HG03045 (cell line): Measurements from ENCODE around the gene DEGS1.
"Not testable (repeated sequence)": the region's sequence is repeated elsewhere in the genome, so short reads cannot be mapped to it uniquely, and the experiment has no call there.

ENCODE experiments used
- ATAC-seq: cut with Tn5 transposase; IDR thresholded peaks from one replicate; pipeline ENCODE4 v1.9.1; 2021; ENCODE audit warnings: mild to moderate bottlenecking, moderate library complexity; ENCODE audit not compliant: unreplicated experiment

DEGS1 gene

DNA sequence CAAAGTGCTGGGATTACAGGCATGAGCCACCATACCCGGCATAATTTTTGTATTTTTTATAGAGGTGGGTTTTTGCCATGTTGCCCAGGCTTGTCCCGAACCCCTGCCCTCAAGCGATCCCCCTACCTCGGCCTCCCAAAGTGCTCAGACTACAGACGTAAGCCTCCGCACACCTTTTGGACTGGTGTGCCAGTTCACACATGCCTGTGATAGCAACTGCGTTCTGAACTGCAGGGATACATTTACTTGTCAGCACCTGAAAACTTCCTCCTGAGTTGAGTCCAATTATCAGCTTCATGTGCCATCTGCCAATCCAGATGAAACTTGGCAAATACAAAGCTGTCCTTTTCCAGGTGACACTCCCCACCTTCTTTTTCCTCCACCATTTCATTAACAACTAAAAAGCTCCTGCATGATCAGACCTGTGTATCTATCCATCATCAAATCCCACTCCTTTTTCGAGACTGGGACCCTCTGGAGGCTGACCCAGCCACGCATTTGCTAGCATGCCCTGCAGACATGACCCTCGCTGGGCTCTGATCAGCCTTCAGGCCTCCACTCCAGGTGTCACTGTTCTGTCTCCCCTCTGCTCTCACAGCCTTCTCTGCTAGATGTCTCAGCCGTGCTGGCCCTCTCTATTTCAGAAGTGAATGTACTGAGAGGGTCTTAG lies 2.1 kb upstream of the DEGS1 start:
- ATAC-seq = no peak

DNA sequence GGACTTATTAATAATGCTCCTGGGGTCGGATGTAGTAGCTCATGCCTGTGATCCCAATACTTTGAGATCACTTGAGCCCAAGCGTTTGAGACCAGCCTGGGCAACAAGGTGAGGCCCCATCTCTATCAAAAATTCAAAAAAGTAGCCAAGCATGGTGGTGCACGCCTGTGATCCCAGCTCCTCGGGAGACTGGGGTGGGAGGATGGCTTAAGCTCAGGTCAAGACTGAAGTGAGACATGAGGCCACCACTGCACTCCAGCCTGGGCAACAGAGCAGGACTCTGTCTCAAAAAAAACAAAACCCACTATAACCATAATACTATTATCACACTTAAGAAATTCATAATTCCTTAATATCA lies 1.6 kb upstream of the DEGS1 start:
- ATAC-seq = no peak

DNA sequence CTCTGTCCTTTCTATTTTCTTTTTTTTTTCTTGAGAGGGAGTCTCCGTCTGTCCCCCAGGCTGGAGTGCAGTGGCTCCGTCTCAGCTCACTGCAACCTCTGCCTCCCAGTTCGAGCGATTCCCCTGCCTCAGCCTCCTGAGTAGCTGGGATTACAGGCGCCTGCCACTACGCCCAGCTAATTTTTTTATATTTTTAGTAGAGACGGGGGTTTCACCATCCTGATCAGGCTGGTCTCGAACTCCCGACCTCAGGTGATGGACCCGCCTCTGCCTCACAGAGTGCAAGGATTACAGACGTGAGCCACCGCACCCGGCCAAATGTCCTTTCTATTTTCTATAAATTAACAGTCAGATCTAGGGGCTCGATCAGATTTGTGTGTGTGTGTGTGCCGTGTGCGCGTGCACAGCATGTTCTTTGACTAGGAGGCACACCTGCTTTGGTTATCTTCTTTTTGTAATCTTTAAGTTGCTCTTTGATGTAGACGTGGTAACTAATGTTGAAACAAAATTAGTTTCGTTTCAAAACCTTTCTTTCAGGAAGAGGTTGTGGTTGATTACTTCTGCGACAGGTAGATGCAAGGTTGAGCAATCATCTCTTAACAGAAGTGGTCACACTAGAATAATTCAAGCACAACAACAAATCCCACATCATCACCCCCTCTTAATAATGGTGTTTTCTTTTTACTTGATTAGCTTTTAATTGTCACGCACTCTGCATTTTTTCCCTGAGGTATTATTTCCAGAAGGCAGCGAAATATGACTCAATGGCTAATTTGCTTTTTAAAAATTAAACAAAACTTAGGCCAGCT lies 779 bp upstream of the DEGS1 start:
- ATAC-seq = peak; percentile 25

DNA sequence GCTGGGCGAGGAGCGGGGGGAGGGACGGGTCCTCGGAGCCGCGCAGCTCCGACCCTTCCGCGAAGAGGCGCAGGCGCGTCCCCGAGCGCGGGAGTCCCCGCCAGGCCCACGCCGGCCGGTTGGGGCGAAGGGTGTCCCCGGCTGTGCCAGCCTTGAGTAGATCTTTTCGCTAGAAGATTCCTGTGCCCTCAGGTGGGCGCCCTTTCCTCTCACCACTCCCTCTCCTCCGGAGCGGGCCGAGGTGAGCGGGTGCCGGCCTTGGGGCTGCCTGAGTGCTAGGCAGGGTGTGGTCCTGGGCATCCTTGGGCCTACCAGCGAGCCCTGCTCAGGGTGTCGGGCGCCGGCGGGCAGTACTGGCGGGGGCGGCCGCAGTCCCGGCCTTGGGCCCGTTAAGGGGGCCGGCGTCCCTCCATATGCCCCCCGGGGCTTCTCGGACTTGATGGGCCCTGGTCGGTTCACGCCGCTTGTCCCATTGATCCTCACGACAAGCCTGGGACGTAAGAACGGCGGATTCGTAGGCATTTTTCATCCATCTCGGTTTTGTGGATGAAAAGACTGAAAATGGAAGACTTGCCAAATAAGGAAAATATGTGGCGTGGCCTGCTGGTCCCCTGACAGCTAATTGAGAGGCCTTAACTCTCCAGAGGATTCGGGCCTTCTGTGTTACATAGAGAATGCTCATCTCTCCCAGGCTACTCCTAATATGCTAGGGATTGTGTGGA lies 712 bp downstream of the DEGS1 start:
- ATAC-seq = peak; percentile 58

DNA sequence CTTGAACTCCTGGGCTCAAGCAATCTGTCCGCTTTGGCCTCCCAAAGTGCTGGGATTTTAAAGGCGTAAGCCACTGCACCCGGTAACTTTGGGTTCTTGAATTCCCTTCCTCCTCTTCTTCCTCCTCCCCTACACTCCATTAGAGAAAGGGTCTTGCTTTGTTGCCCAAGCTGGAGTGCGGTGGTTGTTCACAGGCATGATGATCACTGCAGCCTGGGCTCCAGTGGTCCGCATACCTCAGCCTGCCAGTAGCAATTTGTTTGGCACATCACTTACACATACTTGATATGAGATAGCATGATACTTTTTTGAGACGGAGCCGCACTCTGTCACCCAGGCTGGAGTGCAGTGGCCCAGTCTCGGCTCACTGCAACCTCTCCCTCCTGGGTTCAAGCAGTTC lies 2.2 kb downstream of the DEGS1 start:
- ATAC-seq = no peak

- ATAC-seq = no peak
Observed at GRCh38 chr1:224188286-224188685, 5.2 kb downstream of the DEGS1 start.

DNA sequence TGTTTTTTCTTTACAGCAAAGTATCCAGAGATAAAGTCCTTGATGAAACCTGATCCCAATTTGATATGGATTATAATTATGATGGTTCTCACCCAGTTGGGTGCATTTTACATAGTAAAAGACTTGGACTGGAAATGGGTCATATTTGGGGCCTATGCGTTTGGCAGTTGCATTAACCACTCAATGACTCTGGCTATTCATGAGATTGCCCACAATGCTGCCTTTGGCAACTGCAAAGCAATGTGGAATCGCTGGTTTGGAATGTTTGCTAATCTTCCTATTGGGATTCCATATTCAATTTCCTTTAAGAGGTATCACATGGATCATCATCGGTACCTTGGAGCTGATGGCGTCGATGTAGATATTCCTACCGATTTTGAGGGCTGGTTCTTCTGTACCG lies 6.5 kb downstream of the DEGS1 start:
- ATAC-seq = no peak

DNA sequence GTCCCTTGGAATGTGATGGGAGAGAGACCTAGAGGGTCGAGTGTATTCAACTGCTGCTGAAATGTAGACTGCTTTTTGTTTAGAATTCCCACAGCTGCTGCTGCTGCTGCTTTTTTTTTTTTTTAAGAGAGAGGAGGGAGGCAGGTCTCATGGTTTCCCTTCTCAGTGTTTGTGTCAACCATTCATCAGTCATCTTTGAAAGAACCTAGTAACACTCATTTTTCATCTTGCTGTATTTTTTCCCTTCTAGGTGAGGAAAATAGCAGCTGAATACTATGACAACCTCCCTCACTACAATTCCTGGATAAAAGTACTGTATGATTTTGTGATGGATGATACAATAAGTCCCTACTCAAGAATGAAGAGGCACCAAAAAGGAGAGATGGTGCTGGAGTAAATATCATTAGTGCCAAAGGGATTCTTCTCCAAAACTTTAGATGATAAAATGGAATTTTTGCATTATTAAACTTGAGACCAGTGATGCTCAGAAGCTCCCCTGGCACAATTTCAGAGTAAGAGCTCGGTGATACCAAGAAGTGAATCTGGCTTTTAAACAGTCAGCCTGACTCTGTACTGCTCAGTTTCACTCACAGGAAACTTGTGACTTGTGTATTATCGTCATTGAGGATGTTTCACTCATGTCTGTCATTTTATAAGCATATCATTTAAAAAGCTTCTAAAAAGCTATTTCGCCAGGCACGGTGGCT lies 9.2 kb downstream of the DEGS1 start:
- ATAC-seq = no peak

DNA sequence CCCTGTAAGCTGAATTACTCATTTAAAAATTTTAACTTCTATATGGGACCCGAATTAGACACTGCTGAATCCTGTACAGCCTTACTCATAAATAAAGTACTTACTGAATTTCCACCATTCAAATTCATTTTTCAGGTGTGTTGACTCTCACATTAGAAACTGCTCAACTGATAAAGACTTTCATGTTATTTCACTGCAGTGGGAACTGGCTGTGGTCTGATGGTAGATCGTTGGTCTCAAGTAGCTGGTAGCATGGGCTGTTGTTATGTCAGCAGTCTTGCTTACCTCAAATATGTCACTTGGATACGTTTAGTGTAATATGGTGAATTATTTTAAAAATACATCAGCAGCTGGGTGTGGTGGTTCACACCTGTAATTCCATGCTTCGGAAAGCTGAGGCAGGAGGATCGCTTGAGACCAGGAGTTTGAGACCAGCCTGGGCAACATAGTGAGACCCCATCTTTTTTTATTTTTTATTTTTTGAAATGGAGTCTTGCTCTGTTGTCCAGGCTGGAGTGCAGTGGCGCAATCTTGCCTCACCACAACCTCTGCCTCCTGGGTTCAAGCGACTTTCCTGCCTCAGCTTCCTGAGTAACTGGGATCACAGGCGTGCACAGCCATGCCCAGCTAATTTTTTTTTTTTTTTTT lies 10.4 kb downstream of the DEGS1 start:
- ATAC-seq = no peak

DNA sequence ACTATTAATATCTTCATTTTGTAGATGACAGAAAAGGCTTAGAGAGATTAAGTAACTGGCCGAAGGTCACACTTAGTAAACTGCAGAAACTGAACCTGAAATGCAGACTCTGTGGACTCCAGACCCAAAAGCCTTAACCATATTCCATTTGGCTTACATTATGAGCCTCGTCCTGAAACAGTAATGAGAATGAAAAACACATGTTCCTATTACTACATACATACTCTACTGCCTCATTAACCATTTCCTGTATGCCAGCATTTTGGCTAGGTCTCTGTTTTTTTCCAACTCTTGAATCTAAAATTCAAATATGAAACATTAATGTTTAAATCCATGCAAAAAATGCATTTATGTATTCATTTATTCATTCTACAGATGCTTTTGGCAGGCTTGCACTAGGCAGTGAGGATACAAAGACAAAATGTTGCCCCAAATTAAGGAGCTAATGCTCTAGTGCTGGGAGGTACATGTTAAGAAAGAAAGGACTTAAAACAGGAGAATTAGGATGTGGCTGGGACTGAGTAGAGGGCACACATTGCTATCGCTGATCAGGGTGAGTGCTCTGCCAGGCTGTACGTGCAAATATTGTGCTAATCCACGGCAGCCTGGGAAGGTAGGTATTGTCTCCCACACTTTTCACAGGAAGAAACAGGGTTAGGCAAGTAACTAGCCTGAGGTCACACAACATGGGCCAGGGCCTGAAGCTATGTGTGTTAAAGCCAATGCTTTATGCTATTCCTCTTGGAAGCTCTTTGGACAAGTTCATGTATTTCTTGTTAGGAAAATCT lies 14.0 kb downstream of the DEGS1 start:
- ATAC-seq = no peak

- no peak for ATAC-seq
Observed at GRCh38 chr1:224198572-224198971, 15.5 kb downstream of the DEGS1 start.

DNA sequence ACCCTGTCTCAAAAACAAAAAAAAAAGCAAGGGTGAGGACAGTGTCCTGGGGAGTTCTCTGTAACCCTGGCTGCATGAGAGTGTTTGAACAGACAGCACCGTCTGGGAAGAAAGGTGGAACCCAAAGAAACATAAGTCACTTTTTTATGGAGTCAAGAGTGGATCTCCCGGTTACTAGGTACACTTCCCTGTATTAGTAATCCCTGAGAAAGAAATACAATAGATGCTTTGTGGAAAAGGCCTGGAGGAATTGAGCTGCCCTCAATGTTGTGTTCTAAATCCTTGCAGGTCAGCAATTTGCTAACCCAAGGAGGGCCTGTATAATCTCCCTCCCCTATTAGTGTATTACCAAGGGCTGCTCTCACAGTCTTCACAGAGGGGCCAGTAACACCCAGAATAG lies 16.6 kb downstream of the DEGS1 start:
- ATAC-seq = no peak

GRCh38 chr1:224201383-224201782 lies 18.3 kb downstream of the DEGS1 start:
- no peak for ATAC-seq

GRCh38 chr1:224201853-224202252 lies 18.8 kb downstream of the DEGS1 start:
- no peak for ATAC-seq

GRCh38 chr1:224203243-224204016 lies 20.4 kb downstream of the DEGS1 start:
- ATAC-seq = no peak

GRCh38 chr1:224205438-224205840 lies 22.4 kb downstream of the DEGS1 start:
- ATAC-seq = no peak

GRCh38 chr1:224205931-224206538 lies 23.0 kb downstream of the DEGS1 start:
- not testable (repeated sequence) for ATAC-seq

DNA sequence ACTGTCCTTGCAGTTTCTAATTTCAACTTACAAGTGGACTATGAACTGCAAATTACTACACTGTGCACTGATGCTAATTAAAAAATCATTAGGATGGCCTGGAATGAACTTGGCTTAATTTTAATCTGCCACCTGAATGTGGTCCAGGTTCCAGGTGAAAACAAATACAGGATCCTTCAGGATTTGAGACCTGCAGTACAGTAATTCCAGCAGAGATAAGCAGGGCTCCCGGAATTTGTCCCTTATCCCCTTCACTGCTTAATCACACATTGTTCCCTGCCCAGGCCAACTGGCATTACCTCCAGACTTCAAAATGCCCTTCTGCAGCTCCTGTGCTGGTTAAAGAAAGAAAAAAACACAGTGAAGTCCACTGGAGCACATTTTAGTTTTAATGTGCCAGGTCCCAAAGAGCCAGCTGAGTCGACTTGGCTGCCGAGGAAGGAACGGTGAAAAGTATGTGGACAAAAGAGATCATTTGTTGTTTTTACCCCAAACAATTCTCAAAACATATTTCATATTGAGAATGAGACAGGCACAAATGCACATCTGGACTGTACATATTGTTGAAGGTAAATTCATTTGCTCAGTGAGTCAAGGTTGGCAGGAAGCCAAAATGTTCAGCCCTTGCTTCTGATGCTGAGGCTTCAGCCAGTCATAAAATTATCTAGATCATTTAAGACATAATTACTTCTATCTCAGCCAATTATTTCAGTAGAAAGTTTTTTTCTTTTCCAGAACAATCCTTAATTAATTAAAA lies 28.3 kb downstream of the DEGS1 start:
- no peak for ATAC-seq
